Measurements from ENCODE around the gene GRHL1. TPM values are rescaled to one million over a fixed set of nuclear protein-coding genes. Genes with fewer than 3 reads are reported as not detected.

The GRHL1 gene
- total RNA-seq, 1 experiment from 2014 or later: 10.3 TPM

GRCh38 chr2:9985531-9986328, 34.2 kb downstream of the GRHL1 start:
- Histone ChIP-seq H3K36me3 (ENCODE audit: low read depth, low read length) (no peaks in the 10 kb centered on the region), H4K20me1 (ENCODE audit: low read length) (no peaks in the 10 kb centered on the region), H3K4me3 (ENCODE audit: low read length) (no peak overlapping the region), H3K4me2 (ENCODE audit: low read length) (no peak overlapping the region), H3K79me2 (ENCODE audit: low read length) (no peaks in the 10 kb centered on the region), H3K9ac (ENCODE audit: low read length) (no peak overlapping the region), H3K4me1 (ENCODE audit: insufficient read depth, low read length) (0 out of 2 replicates have a peak, but pooled peaks cover 3% of the 10 kb centered on the region), H2AFZ (ENCODE audit: low read length) (no peak overlapping the region), H3K9me3 (ENCODE audit: low read length) (no peaks in the 10 kb centered on the region), H3K27ac (ENCODE audit: low read length) (no peak overlapping the region), H3F3A (ENCODE audit: low read length, unreplicated experiment) (no peaks in the 10 kb centered on the region), H3K27me3 (ENCODE audit: low read length) (no peaks in the 10 kb centered on the region), H3K9me2 (replicated peaks; ENCODE audit: low read length) (no peaks in the 10 kb centered on the region)
- DNase-seq (no peak), ATAC-seq (no peak)
- TF ChIP-seq EZH2phosphoT487 (IDR thresholded peaks at IDR 0.05; ENCODE audit: borderline replicate concordance, low read length) (no peak), CTCF (conservative IDR thresholded peaks at IDR 0.05; ENCODE audit: low read depth, low read length) (no peak), EZH2 (IDR thresholded peaks at IDR 0.05; ENCODE audit: low read length, unreplicated experiment) (no peak)
- POLR2A ChIA-PET (ENCODE audit: unreplicated experiment): no interaction called here
- CTCF ChIA-PET: interaction anchor here (0.6 kb wide), 1 partner anchor 186 kb away, joined by 5 read pairs; no protein-coding TSS in a partner anchor
- no TSS peak for BruUV-seq (replicated peaks)
- intact Hi-C loops (cut with micrococcal nuclease): loop anchor here (2.0 kb wide), 1 partner anchor 43 kb away; no protein-coding TSS in a partner anchor

GRCh38 chr2:9988320-9988719, 36.8 kb downstream of the GRHL1 start:
- BruUV-seq (replicated peaks): no TSS peak
- CTCF ChIA-PET: no interaction called here
- DNase-seq: no peak
- POLR2A ChIA-PET (ENCODE audit: unreplicated experiment): no interaction called here
- H3K36me3 ChIP-seq (ENCODE audit: low read depth, low read length): 0 out of 2 replicates have a peak, but pooled peaks cover 3% of the 10 kb centered on the region
- no peak overlapping the region for H3K4me3 ChIP-seq (ENCODE audit: low read length)
- no peaks in the 10 kb centered on the region for H3K9me2 ChIP-seq (replicated peaks; ENCODE audit: low read length)
- H2AFZ ChIP-seq (ENCODE audit: low read length): no peak overlapping the region
- H3F3A ChIP-seq (ENCODE audit: low read length, unreplicated experiment): no peaks in the 10 kb centered on the region
- peaks cover 24% of the 10 kb centered on the region for H3K4me1 ChIP-seq (ENCODE audit: insufficient read depth, low read length)
- intact Hi-C loops (cut with micrococcal nuclease): no loop called here
- H3K27ac ChIP-seq (ENCODE audit: low read length): no peak overlapping the region
- no peak for ATAC-seq
- no peaks in the 10 kb centered on the region for H4K20me1 ChIP-seq (ENCODE audit: low read length)
- H3K79me2 ChIP-seq (ENCODE audit: low read length): no peaks in the 10 kb centered on the region
- no peaks in the 10 kb centered on the region for H3K9me3 ChIP-seq (ENCODE audit: low read length)
- no peak for TF ChIP-seq EZH2phosphoT487 (IDR thresholded peaks at IDR 0.05; ENCODE audit: borderline replicate concordance, low read length)
- H3K9ac ChIP-seq (ENCODE audit: low read length): no peak overlapping the region
- H3K27me3 ChIP-seq (ENCODE audit: low read length): no peaks in the 10 kb centered on the region
- H3K4me2 ChIP-seq (ENCODE audit: low read length): no peak overlapping the region

GRCh38 chr2:9990736-9991135, 39.2 kb downstream of the GRHL1 start:
- Histone ChIP-seq H3K9me3 (ENCODE audit: low read length) (no peaks in the 10 kb centered on the region), H2AFZ (ENCODE audit: low read length) (no peak overlapping the region), H3K27me3 (ENCODE audit: low read length) (no peaks in the 10 kb centered on the region), H3K4me2 (ENCODE audit: low read length) (no peak overlapping the region), H3K4me1 (ENCODE audit: insufficient read depth, low read length) (peaks cover 24% of the 10 kb centered on the region), H4K20me1 (ENCODE audit: low read length) (no peaks in the 10 kb centered on the region), H3K9me2 (replicated peaks; ENCODE audit: low read length) (no peaks in the 10 kb centered on the region), H3K27ac (ENCODE audit: low read length) (no peak overlapping the region), H3F3A (ENCODE audit: low read length, unreplicated experiment) (no peaks in the 10 kb centered on the region), H3K79me2 (ENCODE audit: low read length) (no peaks in the 10 kb centered on the region), H3K9ac (ENCODE audit: low read length) (no peak overlapping the region), H3K36me3 (ENCODE audit: low read depth, low read length) (0 out of 2 replicates have a peak, but pooled peaks cover 3% of the 10 kb centered on the region), H3K4me3 (ENCODE audit: low read length) (no peak overlapping the region)
- POLR2A ChIA-PET (ENCODE audit: unreplicated experiment): no interaction called here
- DNase-seq (no peak), ATAC-seq (no peak)
- intact Hi-C loops (cut with micrococcal nuclease): no loop called here
- BruUV-seq (replicated peaks): no TSS peak
- TF ChIP-seq CTCF (conservative IDR thresholded peaks at IDR 0.05; ENCODE audit: low read depth, low read length) (no peak), EZH2phosphoT487 (IDR thresholded peaks at IDR 0.05; ENCODE audit: borderline replicate concordance, low read length) (no peak), EZH2 (IDR thresholded peaks at IDR 0.05; ENCODE audit: low read length, unreplicated experiment) (no peak)
- CTCF ChIA-PET: interaction anchor here (0.6 kb wide), 1 partner anchor 34 kb away, joined by 3 read pairs; no protein-coding TSS in a partner anchor

All from PC-3 (cell line).